HG03342 (cell line): Measurements from ENCODE around the gene HRNR.

ENCODE experiments used
- ATAC-seq: cut with Tn5 transposase; IDR thresholded peaks from one replicate; pipeline ENCODE4 v1.9.1; 2021; ENCODE audit warnings: mild to moderate bottlenecking, moderate library complexity; ENCODE audit not compliant: unreplicated experiment

The HRNR gene

GRCh38 chr1:152189657-152190442 lies 34.1 kb downstream of the HRNR start:
- no peak for ATAC-seq

GRCh38 chr1:152188673-152189591 lies 35.1 kb downstream of the HRNR start:
- no peak for ATAC-seq

- no peak for ATAC-seq
Observed at GRCh38 chr1:152186556-152187285, 37.3 kb downstream of the HRNR start.

- no peak for ATAC-seq
Observed at GRCh38 chr1:152185544-152186391, 38.2 kb downstream of the HRNR start.

- no peak for ATAC-seq
Observed at GRCh38 chr1:152182944-152183361, 41.0 kb downstream of the HRNR start.

- no peak for ATAC-seq
Observed at GRCh38 chr1:152182431-152182830, 41.6 kb downstream of the HRNR start.

- no peak for ATAC-seq
Observed at GRCh38 chr1:152179566-152179965, 44.4 kb downstream of the HRNR start.

GRCh38 chr1:152170287-152170905 lies 53.6 kb downstream of the HRNR start:
- no peak for ATAC-seq

GRCh38 chr1:152169366-152170025 lies 54.5 kb downstream of the HRNR start:
- ATAC-seq, result no peak

GRCh38 chr1:152168535-152168868 lies 55.5 kb downstream of the HRNR start:
- ATAC-seq, result no peak

- ATAC-seq, result no peak
Observed at GRCh38 chr1:152167835-152168534, 56.0 kb downstream of the HRNR start.

- ATAC-seq, result no peak
Observed at GRCh38 chr1:152166966-152167365, 57.0 kb downstream of the HRNR start.

GRCh38 chr1:152165286-152166077 lies 58.5 kb downstream of the HRNR start:
- ATAC-seq, result no peak

GRCh38 chr1:152164517-152165136 lies 59.4 kb downstream of the HRNR start:
- ATAC-seq, result no peak

- ATAC-seq, result no peak
Observed at GRCh38 chr1:152162792-152163463, 61.1 kb downstream of the HRNR start.
